WTC11 (cell line): ENCODE data around the gene DLAT. TPM values are rescaled to one million over a fixed set of nuclear protein-coding genes. Genes with fewer than 3 reads are reported as not detected.

Experiments
- E2F1 ChIP-seq: sonication (generic); formaldehyde crosslinking; IDR thresholded peaks from 2 replicates; pipeline ENCODE4 v1.8.0; 2022; ENCODE audit warnings: mild to moderate bottlenecking, missing genetic modification reagents
- ESRRA ChIP-seq: sonication (generic); formaldehyde crosslinking; IDR thresholded peaks from 2 replicates; pipeline ENCODE4 v1.8.1; 2022; ENCODE audit warnings: mild to moderate bottlenecking, missing genetic modification reagents, borderline replicate concordance
- GABPB1 ChIP-seq: sonication (generic); formaldehyde crosslinking; IDR thresholded peaks from 2 replicates; pipeline ENCODE4 v1.8.1; 2023; ENCODE audit warnings: mild to moderate bottlenecking, missing genetic modification reagents
- HMGXB4 ChIP-seq: sonication (generic); formaldehyde crosslinking; IDR thresholded peaks from 2 replicates; pipeline ENCODE4 v1.8.1; 2023; ENCODE audit warnings: mild to moderate bottlenecking, moderate library complexity, missing genetic modification reagents
- KAT7 ChIP-seq: sonication (generic); formaldehyde crosslinking; IDR thresholded peaks from 2 replicates; pipeline ENCODE4 v1.8.1; 2023; ENCODE audit warnings: missing genetic modification reagents, mild to moderate bottlenecking, borderline replicate concordance
- MAX ChIP-seq: sonication (generic); formaldehyde crosslinking; IDR thresholded peaks from 2 replicates; pipeline ENCODE4 v1.8.0; 2022; ENCODE audit warnings: mild to moderate bottlenecking, missing genetic modification reagents
- OVOL2 ChIP-seq: fragments of 250-450 bp; sonication (Bioruptor Pico); IDR thresholded peaks from 2 replicates; pipeline ENCODE4 v1.9.0; 2021; ENCODE audit warnings: mild to moderate bottlenecking, borderline replicate concordance
- PRDM15 ChIP-seq: sonication (generic); formaldehyde crosslinking; IDR thresholded peaks from 2 replicates; pipeline ENCODE4 v1.8.0; 2022; ENCODE audit warnings: missing genetic modification reagents
- PRRX2 ChIP-seq: fragments of 250-450 bp; sonication (Bioruptor Pico); IDR thresholded peaks from 2 replicates; pipeline ENCODE4 v1.8.0; 2021; ENCODE audit warnings: mild to moderate bottlenecking
- TEAD1 ChIP-seq: sonication (generic); formaldehyde crosslinking; IDR thresholded peaks from 2 replicates; pipeline ENCODE4 v1.8.0; 2022; ENCODE audit warnings: mild to moderate bottlenecking, missing genetic modification reagents
- ZNF138 ChIP-seq: sonication (generic); formaldehyde crosslinking; conservative IDR thresholded peaks from 2 replicates; pipeline ENCODE4 v1.8.1; 2022; ENCODE audit warnings: mild to moderate bottlenecking, moderate library complexity, missing genetic modification reagents
- ZNF232 ChIP-seq: sonication (generic); formaldehyde crosslinking; IDR thresholded peaks from 2 replicates; pipeline ENCODE4 v1.8.0; 2022; ENCODE audit warnings: mild to moderate bottlenecking, missing genetic modification reagents
- ZNF263 ChIP-seq: sonication (generic); formaldehyde crosslinking; IDR thresholded peaks from 2 replicates; pipeline ENCODE4 v1.8.1; 2022; ENCODE audit warnings: low read depth, mild to moderate bottlenecking, moderate library complexity, missing genetic modification reagents
- total RNA-seq: library from RNA; stranded (reverse); gene quantifications from 3 replicates; pipeline ENCODE4 v1.2.3, GENCODE V29; 2021
- TF ChIP-seq, protein P1 (sequence below): fragments of 250-450 bp; sonication (Bioruptor Pico); IDR thresholded peaks from 2 replicates; pipeline ENCODE4 v1.9.0; 2021; ENCODE audit warnings: mild to moderate bottlenecking
- TF ChIP-seq, protein P2 (sequence below): sonication (generic); formaldehyde crosslinking; IDR thresholded peaks from 2 replicates; pipeline ENCODE4 v1.8.1; 2023; ENCODE audit warnings: mild to moderate bottlenecking, missing genetic modification reagents, moderate library complexity
- TF ChIP-seq, protein P3 (sequence below): sonication (generic); formaldehyde crosslinking; conservative IDR thresholded peaks from 2 replicates; pipeline ENCODE4 v1.8.1; 2023; ENCODE audit warnings: mild to moderate bottlenecking, low read depth, missing genetic modification reagents, moderate library complexity
- TF ChIP-seq, protein P4 (sequence below): fragments of 200-600 bp; IDR thresholded peaks from 2 replicates; pipeline ENCODE4 v1.8.0; 2022; ENCODE audit warnings: antibody characterized with exemption

DLAT gene
- total RNA-seq, 1 experiment from 2014 or later, result 60.4 TPM

DNA sequence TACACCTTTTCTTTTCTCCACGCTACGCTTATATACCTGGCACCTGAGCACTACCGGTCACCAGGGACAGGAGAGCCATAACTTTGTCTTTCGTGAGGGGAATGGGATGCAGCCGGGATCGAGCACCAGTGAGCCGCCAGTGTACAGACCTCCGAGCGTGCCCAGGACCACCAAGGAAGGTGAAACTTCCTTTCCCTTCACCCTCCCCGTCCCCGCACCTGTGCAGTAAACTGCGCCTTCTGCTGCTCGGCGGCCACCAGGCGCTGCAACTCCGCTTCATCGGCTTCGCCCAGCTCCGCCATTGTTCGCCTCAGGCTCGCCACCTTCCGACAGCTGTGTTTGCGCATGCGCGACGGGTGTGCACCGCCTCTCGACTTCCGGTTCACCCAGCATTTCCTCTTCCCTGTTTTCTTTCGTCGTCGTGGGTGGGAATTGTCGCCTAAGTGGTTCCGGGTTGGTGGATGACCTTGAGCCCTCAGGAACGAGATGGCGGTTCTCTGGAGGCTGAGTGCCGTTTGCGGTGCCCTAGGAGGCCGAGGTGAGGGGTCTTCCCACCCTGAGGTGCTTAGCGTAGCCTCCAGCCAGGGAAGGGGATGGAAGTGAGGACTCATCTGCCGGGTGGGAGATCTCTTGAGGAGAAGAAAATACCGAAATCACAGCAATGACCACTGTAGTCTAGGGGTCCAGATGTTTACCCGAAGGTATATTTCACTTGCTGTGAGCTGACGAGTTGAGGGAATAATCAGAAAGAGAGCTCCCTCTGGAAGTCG, 61.4 kb downstream of the DLAT start, which contains the start of the genes SDHD and TIMM8B (continued):
- no peak for TF ChIP-seq E2F1 (CRISPR knock-in tag)
- TF ChIP-seq HMGXB4 (CRISPR knock-in tag), result 0 out of 2 replicates have a peak, but pooled peaks have one; percentile 37
- TF ChIP-seq, protein P1, sequence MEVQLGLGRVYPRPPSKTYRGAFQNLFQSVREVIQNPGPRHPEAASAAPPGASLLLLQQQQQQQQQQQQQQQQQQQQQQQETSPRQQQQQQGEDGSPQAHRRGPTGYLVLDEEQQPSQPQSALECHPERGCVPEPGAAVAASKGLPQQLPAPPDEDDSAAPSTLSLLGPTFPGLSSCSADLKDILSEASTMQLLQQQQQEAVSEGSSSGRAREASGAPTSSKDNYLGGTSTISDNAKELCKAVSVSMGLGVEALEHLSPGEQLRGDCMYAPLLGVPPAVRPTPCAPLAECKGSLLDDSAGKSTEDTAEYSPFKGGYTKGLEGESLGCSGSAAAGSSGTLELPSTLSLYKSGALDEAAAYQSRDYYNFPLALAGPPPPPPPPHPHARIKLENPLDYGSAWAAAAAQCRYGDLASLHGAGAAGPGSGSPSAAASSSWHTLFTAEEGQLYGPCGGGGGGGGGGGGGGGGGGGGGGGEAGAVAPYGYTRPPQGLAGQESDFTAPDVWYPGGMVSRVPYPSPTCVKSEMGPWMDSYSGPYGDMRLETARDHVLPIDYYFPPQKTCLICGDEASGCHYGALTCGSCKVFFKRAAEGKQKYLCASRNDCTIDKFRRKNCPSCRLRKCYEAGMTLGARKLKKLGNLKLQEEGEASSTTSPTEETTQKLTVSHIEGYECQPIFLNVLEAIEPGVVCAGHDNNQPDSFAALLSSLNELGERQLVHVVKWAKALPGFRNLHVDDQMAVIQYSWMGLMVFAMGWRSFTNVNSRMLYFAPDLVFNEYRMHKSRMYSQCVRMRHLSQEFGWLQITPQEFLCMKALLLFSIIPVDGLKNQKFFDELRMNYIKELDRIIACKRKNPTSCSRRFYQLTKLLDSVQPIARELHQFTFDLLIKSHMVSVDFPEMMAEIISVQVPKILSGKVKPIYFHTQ (CRISPR knock-in tag), result no peak
- peak; percentile 98 for TF ChIP-seq ESRRA (CRISPR knock-in tag)
- TF ChIP-seq ZNF138 (CRISPR knock-in tag), result no peak
- TF ChIP-seq OVOL2 (CRISPR knock-in tag), result no peak
- TF ChIP-seq ZNF232 (CRISPR knock-in tag), result no peak; the same call in 1 of the 2 replicates
- TF ChIP-seq, protein P2, sequence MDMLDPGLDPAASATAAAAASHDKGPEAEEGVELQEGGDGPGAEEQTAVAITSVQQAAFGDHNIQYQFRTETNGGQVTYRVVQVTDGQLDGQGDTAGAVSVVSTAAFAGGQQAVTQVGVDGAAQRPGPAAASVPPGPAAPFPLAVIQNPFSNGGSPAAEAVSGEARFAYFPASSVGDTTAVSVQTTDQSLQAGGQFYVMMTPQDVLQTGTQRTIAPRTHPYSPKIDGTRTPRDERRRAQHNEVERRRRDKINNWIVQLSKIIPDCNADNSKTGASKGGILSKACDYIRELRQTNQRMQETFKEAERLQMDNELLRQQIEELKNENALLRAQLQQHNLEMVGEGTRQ (CRISPR knock-in tag), result no peak; the same call in 1 of the 2 replicates
- peak; percentile 84 for TF ChIP-seq MAX
- TF ChIP-seq KAT7 (CRISPR knock-in tag), result no peak
- no peak for TF ChIP-seq PRRX2 (CRISPR knock-in tag)
- TF ChIP-seq ZNF263 (CRISPR knock-in tag), result no peak
- TF ChIP-seq PRDM15 (CRISPR knock-in tag), result peak; percentile 47
- TF ChIP-seq, protein P3, sequence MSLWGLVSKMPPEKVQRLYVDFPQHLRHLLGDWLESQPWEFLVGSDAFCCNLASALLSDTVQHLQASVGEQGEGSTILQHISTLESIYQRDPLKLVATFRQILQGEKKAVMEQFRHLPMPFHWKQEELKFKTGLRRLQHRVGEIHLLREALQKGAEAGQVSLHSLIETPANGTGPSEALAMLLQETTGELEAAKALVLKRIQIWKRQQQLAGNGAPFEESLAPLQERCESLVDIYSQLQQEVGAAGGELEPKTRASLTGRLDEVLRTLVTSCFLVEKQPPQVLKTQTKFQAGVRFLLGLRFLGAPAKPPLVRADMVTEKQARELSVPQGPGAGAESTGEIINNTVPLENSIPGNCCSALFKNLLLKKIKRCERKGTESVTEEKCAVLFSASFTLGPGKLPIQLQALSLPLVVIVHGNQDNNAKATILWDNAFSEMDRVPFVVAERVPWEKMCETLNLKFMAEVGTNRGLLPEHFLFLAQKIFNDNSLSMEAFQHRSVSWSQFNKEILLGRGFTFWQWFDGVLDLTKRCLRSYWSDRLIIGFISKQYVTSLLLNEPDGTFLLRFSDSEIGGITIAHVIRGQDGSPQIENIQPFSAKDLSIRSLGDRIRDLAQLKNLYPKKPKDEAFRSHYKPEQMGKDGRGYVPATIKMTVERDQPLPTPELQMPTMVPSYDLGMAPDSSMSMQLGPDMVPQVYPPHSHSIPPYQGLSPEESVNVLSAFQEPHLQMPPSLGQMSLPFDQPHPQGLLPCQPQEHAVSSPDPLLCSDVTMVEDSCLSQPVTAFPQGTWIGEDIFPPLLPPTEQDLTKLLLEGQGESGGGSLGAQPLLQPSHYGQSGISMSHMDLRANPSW (CRISPR knock-in tag), result no peak
- TF ChIP-seq TEAD1, result peak; percentile 96
- TF ChIP-seq, protein P4, sequence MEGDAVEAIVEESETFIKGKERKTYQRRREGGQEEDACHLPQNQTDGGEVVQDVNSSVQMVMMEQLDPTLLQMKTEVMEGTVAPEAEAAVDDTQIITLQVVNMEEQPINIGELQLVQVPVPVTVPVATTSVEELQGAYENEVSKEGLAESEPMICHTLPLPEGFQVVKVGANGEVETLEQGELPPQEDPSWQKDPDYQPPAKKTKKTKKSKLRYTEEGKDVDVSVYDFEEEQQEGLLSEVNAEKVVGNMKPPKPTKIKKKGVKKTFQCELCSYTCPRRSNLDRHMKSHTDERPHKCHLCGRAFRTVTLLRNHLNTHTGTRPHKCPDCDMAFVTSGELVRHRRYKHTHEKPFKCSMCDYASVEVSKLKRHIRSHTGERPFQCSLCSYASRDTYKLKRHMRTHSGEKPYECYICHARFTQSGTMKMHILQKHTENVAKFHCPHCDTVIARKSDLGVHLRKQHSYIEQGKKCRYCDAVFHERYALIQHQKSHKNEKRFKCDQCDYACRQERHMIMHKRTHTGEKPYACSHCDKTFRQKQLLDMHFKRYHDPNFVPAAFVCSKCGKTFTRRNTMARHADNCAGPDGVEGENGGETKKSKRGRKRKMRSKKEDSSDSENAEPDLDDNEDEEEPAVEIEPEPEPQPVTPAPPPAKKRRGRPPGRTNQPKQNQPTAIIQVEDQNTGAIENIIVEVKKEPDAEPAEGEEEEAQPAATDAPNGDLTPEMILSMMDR, result no peak
- peak; percentile 84 for TF ChIP-seq GABPB1 (CRISPR knock-in tag)
